HG02610 (cell line): ENCODE results near the gene LDLRAD4.

Experiments
- ATAC-seq: cut with Tn5 transposase; IDR thresholded peaks from one replicate; pipeline ENCODE4 v1.9.1; 2021; ENCODE audit warnings: mild to moderate bottlenecking, moderate library complexity; ENCODE audit not compliant: unreplicated experiment

Gene LDLRAD4

GRCh38 chr18:13218368-13218991 lies at the start of gene LDLRAD4:
Gene LDLRAD4, plus strand, starts transcription at chr18:13218760.
- ATAC-seq = no peak

- ATAC-seq = no peak
Observed at GRCh38 chr18:13173578-13174145, 44.9 kb upstream of the LDLRAD4 start.

- ATAC-seq = no peak
Observed at GRCh38 chr18:13175266-13175665, 43.3 kb upstream of the LDLRAD4 start.

GRCh38 chr18:13175754-13176210 lies 42.8 kb upstream of the LDLRAD4 start:
- no peak for ATAC-seq

GRCh38 chr18:13176847-13177246 lies 41.7 kb upstream of the LDLRAD4 start:
- ATAC-seq = no peak

GRCh38 chr18:13178197-13178596 lies 40.4 kb upstream of the LDLRAD4 start:
- ATAC-seq = no peak

- ATAC-seq = no peak
Observed at GRCh38 chr18:13178976-13179375, 39.6 kb upstream of the LDLRAD4 start.

- no peak for ATAC-seq
Observed at GRCh38 chr18:13179566-13180113, 38.9 kb upstream of the LDLRAD4 start.

- ATAC-seq = no peak
Observed at GRCh38 chr18:13180614-13181375, 37.8 kb upstream of the LDLRAD4 start.

- ATAC-seq = no peak
Observed at GRCh38 chr18:13181765-13182164, 36.8 kb upstream of the LDLRAD4 start.

- ATAC-seq = no peak
Observed at GRCh38 chr18:13183359-13183758, 35.2 kb upstream of the LDLRAD4 start.

- ATAC-seq = no peak
Observed at GRCh38 chr18:13183790-13184189, 34.8 kb upstream of the LDLRAD4 start.

GRCh38 chr18:13184396-13184795 lies 34.2 kb upstream of the LDLRAD4 start:
- ATAC-seq = no peak

GRCh38 chr18:13185675-13186198 lies 32.8 kb upstream of the LDLRAD4 start:
- ATAC-seq = no peak

- ATAC-seq = no peak
Observed at GRCh38 chr18:13186687-13187086, 31.9 kb upstream of the LDLRAD4 start.

- ATAC-seq = no peak
Observed at GRCh38 chr18:13187498-13187897, 31.1 kb upstream of the LDLRAD4 start.

- no peak for ATAC-seq
Observed at GRCh38 chr18:13191031-13191430, 27.5 kb upstream of the LDLRAD4 start.

- ATAC-seq = no peak
Observed at GRCh38 chr18:13191779-13192178, 26.8 kb upstream of the LDLRAD4 start.

GRCh38 chr18:13192970-13193369 lies 25.6 kb upstream of the LDLRAD4 start:
- no peak for ATAC-seq

GRCh38 chr18:13194239-13194638 lies 24.3 kb upstream of the LDLRAD4 start:
- no peak for ATAC-seq

- no peak for ATAC-seq
Observed at GRCh38 chr18:13198701-13199100, 19.9 kb upstream of the LDLRAD4 start.

GRCh38 chr18:13199169-13199568 lies 19.4 kb upstream of the LDLRAD4 start:
- ATAC-seq = no peak
